Measurements from ENCODE around the gene ELN. TPM values are rescaled to one million over a fixed set of nuclear protein-coding genes. Genes with fewer than 3 reads are reported as not detected.
"Not testable (repeated sequence)": the region's sequence is repeated elsewhere in the genome, so short reads cannot be mapped to it uniquely, and the experiment has no call there.

ELN gene
- total RNA-seq, 1 experiment from 2014 or later, result 65.9 TPM

DNA sequence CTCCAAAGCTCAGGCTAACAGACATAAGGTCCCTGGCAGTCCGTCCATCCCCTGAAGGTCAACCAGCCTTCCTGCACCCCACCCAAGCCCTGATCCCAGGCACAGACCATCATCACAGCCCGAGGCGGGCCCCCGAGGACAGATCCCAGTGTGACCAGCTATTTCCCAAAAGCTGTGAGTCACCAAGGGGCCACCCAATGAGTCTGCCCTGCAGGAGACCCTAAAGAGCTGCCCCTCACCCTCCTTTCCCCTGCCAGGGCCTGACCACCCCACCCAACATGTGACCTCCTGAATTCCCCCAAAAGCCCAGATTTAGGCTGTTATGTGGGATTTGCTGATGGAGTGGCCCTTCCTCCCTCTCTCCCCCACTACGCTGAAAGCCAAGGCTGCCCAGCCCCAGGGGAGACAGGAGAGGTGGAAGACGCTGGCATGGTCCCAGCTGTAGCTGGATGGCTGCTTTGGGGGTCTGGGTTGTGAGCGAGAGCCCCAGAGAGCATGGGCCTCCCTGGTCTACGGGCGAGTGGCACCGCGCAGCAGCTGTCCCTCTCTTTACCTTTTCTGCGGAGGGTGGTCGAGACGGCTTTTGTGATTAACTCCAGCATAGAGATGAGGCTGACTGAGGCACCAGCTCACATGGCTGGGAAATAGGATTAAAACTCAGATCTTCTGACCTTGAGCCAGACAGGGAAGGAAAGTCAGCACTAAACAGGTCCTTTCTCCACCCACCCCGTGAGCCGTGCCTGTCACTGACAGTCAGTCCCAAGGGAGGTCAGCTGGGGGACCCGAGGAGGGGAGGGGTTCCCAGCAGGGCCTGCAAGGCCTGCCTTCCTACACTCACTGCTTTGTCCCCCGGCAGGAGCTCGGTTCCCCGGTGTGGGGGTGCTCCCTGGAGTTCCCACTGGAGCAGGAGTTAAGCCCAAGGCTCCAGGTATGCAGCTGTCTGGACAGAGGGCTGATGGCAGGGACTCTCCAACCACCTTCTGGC lies 16.7 kb downstream of the ELN start:
- CTCF ChIA-PET, result interaction anchor here (1.0 kb wide), 1 partner anchor 18 kb away, joined by 4 read pairs; no protein-coding TSS in a partner anchor
- Histone ChIP-seq H3K4me3 (ENCODE audit: low read depth, low read length, poor library complexity, severe bottlenecking) (no peak overlapping the region), H3K36me3 (ENCODE audit: insufficient read depth, low read length, poor library complexity, severe bottlenecking) (no peaks in the 10 kb centered on the region), H3K27me3 (replicated peaks; ENCODE audit: insufficient read depth, low read depth, low read length, poor library complexity) (no peaks in the 10 kb centered on the region), H3K27ac (ENCODE audit: low read depth, low read length, poor library complexity, severe bottlenecking) (peak overlapping the region; percentile 86), H3K9me3 (ENCODE audit: low read depth, low read length, poor library complexity, severe bottlenecking) (no peaks in the 10 kb centered on the region), H3K4me1 (ENCODE audit: insufficient read depth, low read length, poor library complexity, severe bottlenecking) (peaks cover 43% of the 10 kb centered on the region)
- POLR2A ChIA-PET (ENCODE audit: low non-redundant PET), result no interaction called here
- intact Hi-C loops (cut with micrococcal nuclease; ENCODE audit: unreplicated experiment), result no loop called here
- TF ChIP-seq EZH2 (IDR thresholded peaks at IDR 0.05; ENCODE audit: borderline replicate concordance, low read depth, low read length, poor library complexity, severe bottlenecking), result no peak
- TF ChIP-seq, protein P1, sequence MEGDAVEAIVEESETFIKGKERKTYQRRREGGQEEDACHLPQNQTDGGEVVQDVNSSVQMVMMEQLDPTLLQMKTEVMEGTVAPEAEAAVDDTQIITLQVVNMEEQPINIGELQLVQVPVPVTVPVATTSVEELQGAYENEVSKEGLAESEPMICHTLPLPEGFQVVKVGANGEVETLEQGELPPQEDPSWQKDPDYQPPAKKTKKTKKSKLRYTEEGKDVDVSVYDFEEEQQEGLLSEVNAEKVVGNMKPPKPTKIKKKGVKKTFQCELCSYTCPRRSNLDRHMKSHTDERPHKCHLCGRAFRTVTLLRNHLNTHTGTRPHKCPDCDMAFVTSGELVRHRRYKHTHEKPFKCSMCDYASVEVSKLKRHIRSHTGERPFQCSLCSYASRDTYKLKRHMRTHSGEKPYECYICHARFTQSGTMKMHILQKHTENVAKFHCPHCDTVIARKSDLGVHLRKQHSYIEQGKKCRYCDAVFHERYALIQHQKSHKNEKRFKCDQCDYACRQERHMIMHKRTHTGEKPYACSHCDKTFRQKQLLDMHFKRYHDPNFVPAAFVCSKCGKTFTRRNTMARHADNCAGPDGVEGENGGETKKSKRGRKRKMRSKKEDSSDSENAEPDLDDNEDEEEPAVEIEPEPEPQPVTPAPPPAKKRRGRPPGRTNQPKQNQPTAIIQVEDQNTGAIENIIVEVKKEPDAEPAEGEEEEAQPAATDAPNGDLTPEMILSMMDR (conservative IDR thresholded peaks at IDR 0.05; ENCODE audit: low read depth, low read length), result no peak
- peak; percentile 51 for DNase-seq (ENCODE audit: low spot score)
- no TSS peak for BruUV-seq (replicated peaks)

DNA sequence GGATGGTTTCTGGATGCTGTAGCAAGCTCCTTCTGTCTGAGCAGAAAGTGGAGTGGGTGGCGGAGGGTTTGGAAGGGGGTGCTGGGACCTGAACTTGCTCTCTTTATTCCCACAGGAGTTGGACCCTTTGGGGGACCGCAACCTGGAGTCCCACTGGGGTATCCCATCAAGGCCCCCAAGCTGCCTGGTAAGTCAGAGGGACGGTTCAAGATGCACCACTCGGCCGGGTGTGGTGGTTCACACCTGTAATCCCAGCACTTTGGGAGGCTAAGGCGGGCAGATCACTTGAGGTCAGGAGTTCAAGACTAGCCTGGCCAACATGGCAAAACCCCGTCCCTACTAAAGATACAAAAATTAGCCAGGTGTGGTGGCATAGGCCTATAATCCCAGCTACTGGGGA lies 18.6 kb downstream of the ELN start:
- H3K4me3 ChIP-seq (ENCODE audit: low read depth, low read length, poor library complexity, severe bottlenecking); intact Hi-C loops (cut with micrococcal nuclease; ENCODE audit: unreplicated experiment); CTCF ChIA-PET; H3K36me3 ChIP-seq (ENCODE audit: insufficient read depth, low read length, poor library complexity, severe bottlenecking); H3K9me3 ChIP-seq (ENCODE audit: low read depth, low read length, poor library complexity, severe bottlenecking); DNase-seq (ENCODE audit: low spot score); H3K27me3 ChIP-seq (replicated peaks; ENCODE audit: insufficient read depth, low read depth, low read length, poor library complexity); H3K27ac ChIP-seq (ENCODE audit: low read depth, low read length, poor library complexity, severe bottlenecking); BruUV-seq (replicated peaks); POLR2A ChIA-PET (ENCODE audit: low non-redundant PET): not testable (repeated sequence)
- peaks cover 36% of the 10 kb centered on the region for H3K4me1 ChIP-seq (ENCODE audit: insufficient read depth, low read length, poor library complexity, severe bottlenecking)

DNA sequence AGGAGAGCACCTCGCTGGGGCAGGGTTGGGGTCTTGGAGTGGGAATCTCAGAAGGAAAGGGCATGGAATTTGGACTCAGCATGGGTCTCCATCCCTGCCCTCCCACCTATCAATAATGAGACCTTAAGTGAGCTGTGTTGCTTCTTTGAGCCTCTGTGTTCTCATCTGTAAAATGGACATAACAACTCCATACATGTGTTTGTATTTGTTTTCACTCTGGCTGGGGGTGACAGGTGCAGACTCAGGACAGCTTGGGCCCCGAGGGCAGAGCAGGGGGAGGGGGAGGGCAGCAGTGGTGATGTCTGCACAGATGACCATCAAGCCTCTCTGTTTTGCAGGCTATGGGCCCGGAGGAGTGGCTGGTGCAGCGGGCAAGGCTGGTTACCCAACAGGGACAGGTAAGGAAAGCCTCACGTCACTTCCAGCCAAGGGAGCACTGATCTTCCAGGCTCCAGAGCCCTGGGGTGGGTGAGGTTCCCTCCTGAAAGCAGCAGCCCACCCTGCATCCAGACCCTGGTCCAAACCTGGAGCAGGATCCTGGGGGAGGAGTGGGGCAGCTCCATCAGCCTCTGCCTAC lies 19.9 kb downstream of the ELN start:
- H3K36me3 ChIP-seq (ENCODE audit: insufficient read depth, low read length, poor library complexity, severe bottlenecking), result no peaks in the 10 kb centered on the region
- TF ChIP-seq, protein P1 (conservative IDR thresholded peaks at IDR 0.05; ENCODE audit: low read depth, low read length), result no peak
- TF ChIP-seq EZH2 (IDR thresholded peaks at IDR 0.05; ENCODE audit: borderline replicate concordance, low read depth, low read length, poor library complexity, severe bottlenecking), result no peak
- peaks cover 23% of the 10 kb centered on the region for H3K4me1 ChIP-seq (ENCODE audit: insufficient read depth, low read length, poor library complexity, severe bottlenecking)
- CTCF ChIA-PET, result no interaction called here
- no peak overlapping the region for H3K4me3 ChIP-seq (ENCODE audit: low read depth, low read length, poor library complexity, severe bottlenecking)
- BruUV-seq (replicated peaks), result no TSS peak
- H3K9me3 ChIP-seq (ENCODE audit: low read depth, low read length, poor library complexity, severe bottlenecking), result no peaks in the 10 kb centered on the region
- DNase-seq (ENCODE audit: low spot score), result no peak
- POLR2A ChIA-PET (ENCODE audit: low non-redundant PET), result no interaction called here
- intact Hi-C loops (cut with micrococcal nuclease; ENCODE audit: unreplicated experiment), result no loop called here
- no peaks in the 10 kb centered on the region for H3K27me3 ChIP-seq (replicated peaks; ENCODE audit: insufficient read depth, low read depth, low read length, poor library complexity)
- no peak overlapping the region for H3K27ac ChIP-seq (ENCODE audit: low read depth, low read length, poor library complexity, severe bottlenecking)
